Breast epithelium (tissue), 3 donors: Measurements from ENCODE around the gene SKAP1.

ENCODE experiments used
- POLR2A ChIP-seq: fragments of 450-650 bp; IDR thresholded peaks from one replicate; pipeline ENCODE4 v1.6.1; 2016; ENCODE audit warnings: antibody characterized with exemption, mild to moderate bottlenecking, moderate library complexity
- POLR2AphosphoS5 ChIP-seq, 3 donors: sonication (generic); formaldehyde crosslinking; IDR thresholded peaks; one replicate each; pipeline ENCODE4 v1.6.1; 2017; ENCODE audit warnings: antibody characterized with exemption in 3 of 3
- TF ChIP-seq, protein P1 (sequence below), 3 donors: fragments of 450-650 bp; IDR thresholded peaks; one replicate each; pipeline ENCODE4 v1.5.1; 2016 to 2017; ENCODE audit warnings: antibody characterized with exemption in 3 of 3, mild to moderate bottlenecking in 3 of 3, moderate library complexity in 3 of 3

DNA sequence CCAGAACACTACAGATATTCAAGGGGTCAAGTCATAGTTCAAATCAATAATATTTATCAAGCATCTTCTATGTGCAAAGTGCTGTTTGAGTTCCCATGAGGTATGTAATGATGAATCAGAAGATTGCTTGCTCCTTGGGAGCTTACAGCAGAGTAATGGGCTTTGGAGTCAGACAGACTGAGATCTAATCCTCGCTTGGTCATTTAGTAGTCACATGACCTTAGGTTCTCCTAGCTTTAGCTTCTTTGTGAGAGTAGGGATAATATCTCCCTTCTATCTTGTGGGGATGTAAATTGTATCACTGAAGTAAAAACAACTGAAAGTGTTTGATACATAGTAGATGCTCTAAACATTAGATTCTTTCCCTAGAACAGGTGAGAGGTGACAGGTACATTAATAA, 292.4 kb downstream of the SKAP1 start:
- TF ChIP-seq POLR2AphosphoS5 (IDR thresholded peaks at IDR 0.05) (no peak), POLR2A (no peak)
- TF ChIP-seq, protein P1, sequence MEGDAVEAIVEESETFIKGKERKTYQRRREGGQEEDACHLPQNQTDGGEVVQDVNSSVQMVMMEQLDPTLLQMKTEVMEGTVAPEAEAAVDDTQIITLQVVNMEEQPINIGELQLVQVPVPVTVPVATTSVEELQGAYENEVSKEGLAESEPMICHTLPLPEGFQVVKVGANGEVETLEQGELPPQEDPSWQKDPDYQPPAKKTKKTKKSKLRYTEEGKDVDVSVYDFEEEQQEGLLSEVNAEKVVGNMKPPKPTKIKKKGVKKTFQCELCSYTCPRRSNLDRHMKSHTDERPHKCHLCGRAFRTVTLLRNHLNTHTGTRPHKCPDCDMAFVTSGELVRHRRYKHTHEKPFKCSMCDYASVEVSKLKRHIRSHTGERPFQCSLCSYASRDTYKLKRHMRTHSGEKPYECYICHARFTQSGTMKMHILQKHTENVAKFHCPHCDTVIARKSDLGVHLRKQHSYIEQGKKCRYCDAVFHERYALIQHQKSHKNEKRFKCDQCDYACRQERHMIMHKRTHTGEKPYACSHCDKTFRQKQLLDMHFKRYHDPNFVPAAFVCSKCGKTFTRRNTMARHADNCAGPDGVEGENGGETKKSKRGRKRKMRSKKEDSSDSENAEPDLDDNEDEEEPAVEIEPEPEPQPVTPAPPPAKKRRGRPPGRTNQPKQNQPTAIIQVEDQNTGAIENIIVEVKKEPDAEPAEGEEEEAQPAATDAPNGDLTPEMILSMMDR (IDR thresholded peaks at IDR 0.05), result no peak
